NCI-H1105 treated with DMSO at 0.1 percent for 48 hours (cell line): ENCODE data around the gene SFSWAP.

Source experiments
- DNase-seq: peaks from one replicate; lab custom pipeline; 2025; lab: John Stamatoyannopoulos, UW

Gene SFSWAP

DNA sequence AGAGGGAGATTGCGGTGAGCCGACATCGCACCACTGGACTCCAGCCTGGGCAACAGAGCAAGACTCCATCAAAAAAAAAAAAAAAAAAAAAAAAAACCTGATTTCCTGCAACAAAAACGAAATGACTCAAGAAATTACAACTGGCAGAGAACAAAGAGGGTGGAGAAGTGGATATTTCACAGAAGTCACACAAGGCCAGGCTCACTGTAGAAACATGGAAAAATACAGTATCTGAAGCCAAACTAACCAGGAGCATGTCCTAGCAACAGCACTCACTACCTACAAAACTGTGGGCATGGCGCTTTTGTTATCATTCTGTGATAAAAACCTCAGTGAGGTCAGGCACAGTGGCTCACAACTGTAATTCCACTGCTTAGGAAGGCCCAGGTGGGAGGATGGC, 105.6 kb downstream of the SFSWAP start:
- DNase-seq: no peak

- no peak for DNase-seq
Measured at GRCh38 chr12:131817241-131817640, 106.4 kb downstream of the SFSWAP start.

DNA sequence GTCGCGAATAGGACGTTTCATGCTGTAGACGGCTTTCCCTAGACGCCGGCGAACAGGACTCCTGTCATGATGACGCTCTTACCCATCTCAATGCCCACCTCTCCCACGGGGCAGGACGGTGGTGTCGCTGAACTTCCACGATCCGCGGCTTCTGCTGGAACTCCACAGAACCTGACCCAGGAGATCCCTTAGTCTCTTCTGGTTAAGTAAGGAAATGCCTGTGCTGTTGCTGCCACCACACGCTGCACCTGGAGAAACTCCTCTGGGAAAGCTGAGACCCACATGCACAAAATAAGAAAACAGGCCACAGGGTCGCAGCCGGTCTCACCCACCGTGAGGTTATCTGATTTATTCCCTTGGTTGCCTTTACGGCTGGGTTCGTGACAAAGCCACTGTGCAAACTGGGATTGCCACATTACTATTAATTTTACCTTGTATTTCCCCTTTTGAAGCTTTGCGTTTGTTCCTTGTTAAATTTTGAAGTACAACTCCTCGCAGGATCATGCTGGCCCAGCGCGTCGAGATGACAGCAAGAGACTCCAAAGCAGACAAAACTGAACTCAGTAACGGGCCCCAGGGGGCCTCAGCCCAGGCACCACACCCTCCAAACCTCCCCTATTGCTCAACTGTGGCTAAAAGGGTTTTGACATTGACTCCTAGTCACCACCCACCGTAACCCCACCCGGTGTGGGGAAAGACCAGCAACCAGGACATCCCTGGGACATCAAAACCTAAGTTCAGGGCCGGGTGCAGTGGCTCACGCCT, 108.1 kb downstream of the SFSWAP start:
- no peak for DNase-seq

DNA sequence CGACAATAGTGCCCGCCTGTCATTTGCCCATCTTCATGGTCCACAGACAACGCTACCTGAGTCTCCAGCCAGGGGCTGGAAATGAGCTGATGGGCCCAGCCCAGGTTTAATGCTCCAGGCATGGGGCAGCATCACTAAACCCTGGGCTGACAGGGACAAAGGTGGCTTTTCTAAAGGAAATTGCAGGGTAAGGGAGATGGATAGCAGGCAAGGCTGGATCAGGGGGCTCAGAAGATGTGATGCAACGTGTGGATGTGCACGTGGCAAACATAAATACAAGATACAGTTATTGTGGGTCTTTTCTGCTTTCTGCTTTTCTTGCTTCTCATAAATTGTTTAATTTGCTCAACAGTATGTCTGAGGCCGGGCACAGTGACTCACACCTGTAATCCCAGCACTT, 113.6 kb downstream of the SFSWAP start:
- no peak for DNase-seq

GRCh38 chr12:131825146-131825892, 114.4 kb downstream of the SFSWAP start:
- no peak for DNase-seq

GRCh38 chr12:131826097-131826928, 115.4 kb downstream of the SFSWAP start:
- no peak for DNase-seq

DNA sequence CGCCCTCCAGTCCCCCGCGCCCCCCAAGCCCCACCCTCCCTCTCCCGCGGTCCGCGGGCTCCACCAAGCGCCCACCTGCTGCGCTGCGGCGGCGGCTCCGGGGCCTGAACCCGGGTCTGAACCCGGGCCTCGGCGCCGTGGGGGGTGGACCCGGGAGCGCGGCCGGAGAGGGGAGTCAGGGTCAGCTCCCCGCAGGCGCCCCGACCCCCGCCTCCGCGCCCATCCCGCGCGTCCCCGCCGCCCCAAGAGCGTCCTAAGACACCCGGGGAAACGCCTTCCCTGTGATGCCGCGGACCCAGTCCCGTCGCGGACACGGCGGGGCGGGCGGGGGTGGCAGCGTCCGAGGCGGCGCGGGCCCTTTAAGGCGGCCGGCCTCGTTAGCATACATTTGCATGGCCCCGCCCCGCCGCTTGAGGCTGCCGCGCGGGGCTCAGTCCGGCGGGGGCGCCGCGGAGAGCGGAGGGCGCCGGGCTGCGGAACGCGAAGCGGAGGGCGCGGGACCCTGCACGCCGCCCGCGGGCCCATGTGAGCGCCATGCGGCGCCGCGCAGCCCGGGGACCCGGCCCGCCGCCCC, 117.2 kb downstream of the SFSWAP start, which contains the start of gene MMP17:
TSS of gene MMP17 (plus strand) at position 433 of the 574 bp plus-strand sequence. CDS start at position 535, 102 bp downstream.
- no peak for DNase-seq

GRCh38 chr12:131828671-131829355, 117.9 kb downstream of the SFSWAP start:
- DNase-seq: no peak

DNA sequence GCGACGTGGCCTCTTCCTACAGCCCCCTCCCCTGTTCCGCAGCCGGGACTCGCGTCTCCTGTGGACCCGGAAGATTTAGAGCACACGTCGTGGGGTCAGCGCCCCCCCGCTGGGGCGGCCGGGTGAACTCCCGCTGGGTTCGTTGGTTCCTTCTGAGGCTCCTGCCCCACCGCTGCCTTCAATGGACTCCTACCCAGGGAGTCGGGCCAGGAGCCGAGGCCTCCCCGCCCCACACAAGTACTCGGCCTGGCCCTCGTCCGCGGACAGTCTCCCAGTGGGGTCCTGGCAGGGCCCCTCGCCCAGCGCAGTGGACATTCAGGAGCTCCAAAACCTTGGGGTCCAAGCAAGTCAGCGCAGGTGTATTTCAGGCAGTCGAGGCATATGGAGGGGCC, 118.5 kb downstream of the SFSWAP start:
- peak; percentile 22 for DNase-seq

GRCh38 chr12:131829791-131830334, 119.0 kb downstream of the SFSWAP start:
- DNase-seq: no peak

GRCh38 chr12:131830335-131830913, 119.5 kb downstream of the SFSWAP start:
- DNase-seq: peak; percentile 71

DNA sequence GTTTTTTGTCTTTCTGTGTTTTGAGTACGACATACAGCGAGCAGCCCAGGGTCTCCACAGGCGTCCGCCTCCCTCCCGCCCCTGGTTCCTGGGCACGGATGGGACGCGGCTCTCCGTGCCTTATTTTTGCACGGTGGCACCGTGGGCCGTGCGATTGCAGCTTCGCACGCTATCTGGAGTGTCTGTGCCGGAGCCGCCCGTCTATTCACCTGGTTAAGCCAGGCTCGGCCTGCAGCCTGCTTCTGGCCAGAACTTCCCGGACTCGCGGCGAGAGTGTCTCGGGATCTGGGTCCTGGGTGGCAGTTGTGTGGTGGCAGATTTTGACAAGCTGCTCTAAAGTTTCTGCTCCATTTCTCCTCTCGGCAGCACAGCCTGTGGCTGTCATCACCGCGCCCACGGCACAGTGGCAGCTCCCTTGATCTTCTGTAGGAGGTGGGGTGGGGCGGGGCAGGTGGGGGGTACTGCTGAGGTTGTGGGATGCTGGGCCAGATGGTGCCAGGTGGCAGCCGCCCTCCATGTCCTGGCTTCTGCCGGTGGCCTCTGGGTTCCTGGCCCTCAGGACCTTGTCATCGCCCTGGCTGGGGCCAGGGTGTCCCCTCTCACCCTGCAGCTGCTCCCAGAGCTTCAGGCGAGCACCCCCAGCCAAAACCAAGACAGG, 120.2 kb downstream of the SFSWAP start:
- DNase-seq: peak; percentile 66

GRCh38 chr12:131831635-131832041, 120.7 kb downstream of the SFSWAP start:
- peak; percentile 28 for DNase-seq

GRCh38 chr12:131832321-131833231, 121.7 kb downstream of the SFSWAP start:
- peak; percentile 77 for DNase-seq

- no peak for DNase-seq
Measured at GRCh38 chr12:131833288-131833895, 122.5 kb downstream of the SFSWAP start.

DNA sequence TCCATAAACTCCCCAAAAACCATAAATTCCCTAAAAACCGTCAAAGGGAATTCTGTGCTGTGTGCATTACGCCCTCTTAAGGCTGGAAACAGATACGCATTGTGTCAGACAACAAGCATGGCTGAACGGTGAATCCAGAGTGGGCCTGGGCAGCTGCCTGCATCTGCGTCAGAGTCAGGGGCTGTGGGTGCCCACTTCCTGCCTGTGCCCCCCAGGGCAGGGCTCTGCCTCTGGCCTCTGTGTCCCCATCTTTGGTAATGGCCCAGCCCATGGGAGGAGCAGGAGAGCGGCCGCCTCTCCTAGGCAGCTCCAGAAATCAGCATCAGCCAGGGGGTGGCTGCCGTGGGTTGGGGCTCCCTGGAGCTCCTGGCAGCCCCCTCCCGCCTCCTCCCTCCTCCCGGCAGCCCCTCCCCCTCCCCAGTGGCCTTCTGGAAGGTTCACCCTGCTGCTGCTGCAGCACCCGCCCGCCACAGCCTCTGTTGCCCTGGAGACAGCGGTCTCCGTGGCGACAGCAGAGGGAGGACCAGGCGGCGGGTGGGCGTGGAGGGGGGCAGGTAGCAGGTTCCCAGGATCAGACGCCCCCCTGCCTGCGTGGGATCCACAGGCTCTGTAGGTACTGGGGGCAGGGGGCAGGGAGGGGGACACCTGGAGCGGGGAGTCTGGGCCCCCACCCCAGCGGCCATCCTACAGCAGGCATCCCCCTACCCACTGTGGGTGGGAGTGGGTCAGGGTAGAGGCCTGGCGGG, 123.2 kb downstream of the SFSWAP start:
- no peak for DNase-seq

DNA sequence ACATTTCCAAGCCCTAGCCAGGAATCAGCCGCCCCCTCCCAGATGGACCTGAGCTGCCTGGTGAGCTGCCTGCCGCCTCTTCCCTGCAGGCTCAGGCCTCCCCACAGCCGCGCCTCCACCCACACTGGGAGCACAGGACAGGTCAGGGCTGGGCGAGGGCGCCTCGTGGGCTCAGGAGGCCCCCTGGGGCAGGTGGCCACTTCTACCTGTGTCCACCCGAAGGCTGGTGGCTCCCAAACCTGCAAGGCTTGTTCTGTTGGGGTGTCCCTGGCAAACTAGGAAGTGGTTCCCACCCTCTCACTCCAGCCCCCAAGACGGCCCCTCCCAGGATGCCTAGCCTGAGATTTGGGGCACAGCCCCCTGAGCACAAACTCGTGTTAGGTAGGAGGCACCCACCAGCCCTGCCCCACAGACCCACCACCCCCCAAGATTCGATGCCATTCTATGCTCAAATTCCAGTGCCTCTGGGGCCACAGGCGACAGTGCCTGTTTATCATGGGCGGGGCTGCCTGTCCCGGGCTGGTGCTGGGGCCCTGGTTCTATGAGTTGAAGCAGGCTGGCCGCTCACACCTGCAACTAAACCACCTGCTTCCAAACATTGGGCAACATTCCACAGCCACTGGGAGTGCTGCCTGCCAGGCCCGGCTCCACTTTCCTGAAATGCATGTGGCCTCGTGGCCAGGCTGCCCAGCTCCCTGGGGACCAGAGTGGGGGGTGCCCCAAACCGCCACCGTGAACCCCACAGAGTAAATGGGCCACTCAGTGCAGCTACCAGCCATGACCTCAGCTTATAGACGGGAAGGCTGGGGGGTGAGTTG, 124.1 kb downstream of the SFSWAP start:
- no peak for DNase-seq
